RWPE2 (cell line): ENCODE data around the gene GDI1.

Experiments
- ATAC-seq: fragments of 200-7000 bp; cut with Tn5 transposase; 3 replicates; pipeline ENCODE4 v1.9.1; 2021; ENCODE audit warnings: low read depth
- DNase-seq: peaks from one replicate; pipeline ENCODE4 v3.0.0-alpha.2; 2020; ENCODE audit warnings: low spot score
- H3K27ac ChIP-seq: fragments of 450-650 bp; 2 replicates; pipeline ENCODE4 v1.5.1; 2017; ENCODE audit warnings: mild to moderate bottlenecking; ENCODE audit not compliant: poor library complexity, severe bottlenecking
- H3K27me3 ChIP-seq: fragments of 250-450 bp; sonication (Bioruptor Pico); 2 replicates; pipeline ENCODE4 v1.5.1; 2021; ENCODE audit warnings: mild to moderate bottlenecking, moderate library complexity; ENCODE audit not compliant: insufficient read depth, poor library complexity, severe bottlenecking
- H3K36me3 ChIP-seq: fragments of 250-450 bp; sonication (Bioruptor Pico); 2 replicates; pipeline ENCODE4 v1.5.1; 2020; ENCODE audit warnings: low read depth, mild to moderate bottlenecking, moderate library complexity
- H3K4me1 ChIP-seq: fragments of 250-450 bp; sonication (Bioruptor Pico); 2 replicates; pipeline ENCODE4 v1.5.1; 2021; ENCODE audit warnings: mild to moderate bottlenecking, moderate library complexity; ENCODE audit not compliant: insufficient read depth, poor library complexity, severe bottlenecking
- H3K4me3 ChIP-seq: fragments of 250-450 bp; sonication (Bioruptor Pico); 2 replicates; pipeline ENCODE4 v1.5.1; 2021; ENCODE audit warnings: mild to moderate bottlenecking, moderate library complexity; ENCODE audit not compliant: severe bottlenecking
- H3K9me3 ChIP-seq: fragments of 250-450 bp; sonication (Bioruptor Pico); 2 replicates; pipeline ENCODE4 v1.5.1; 2021; ENCODE audit warnings: mild to moderate bottlenecking, moderate library complexity; ENCODE audit not compliant: severe bottlenecking
- CTCF ChIP-seq: fragments of 450-650 bp; IDR thresholded peaks from one replicate; pipeline ENCODE4 v1.5.1; 2017; ENCODE audit warnings: mild to moderate bottlenecking, moderate library complexity; ENCODE audit not compliant: poor library complexity, severe bottlenecking

GDI1 gene

DNA sequence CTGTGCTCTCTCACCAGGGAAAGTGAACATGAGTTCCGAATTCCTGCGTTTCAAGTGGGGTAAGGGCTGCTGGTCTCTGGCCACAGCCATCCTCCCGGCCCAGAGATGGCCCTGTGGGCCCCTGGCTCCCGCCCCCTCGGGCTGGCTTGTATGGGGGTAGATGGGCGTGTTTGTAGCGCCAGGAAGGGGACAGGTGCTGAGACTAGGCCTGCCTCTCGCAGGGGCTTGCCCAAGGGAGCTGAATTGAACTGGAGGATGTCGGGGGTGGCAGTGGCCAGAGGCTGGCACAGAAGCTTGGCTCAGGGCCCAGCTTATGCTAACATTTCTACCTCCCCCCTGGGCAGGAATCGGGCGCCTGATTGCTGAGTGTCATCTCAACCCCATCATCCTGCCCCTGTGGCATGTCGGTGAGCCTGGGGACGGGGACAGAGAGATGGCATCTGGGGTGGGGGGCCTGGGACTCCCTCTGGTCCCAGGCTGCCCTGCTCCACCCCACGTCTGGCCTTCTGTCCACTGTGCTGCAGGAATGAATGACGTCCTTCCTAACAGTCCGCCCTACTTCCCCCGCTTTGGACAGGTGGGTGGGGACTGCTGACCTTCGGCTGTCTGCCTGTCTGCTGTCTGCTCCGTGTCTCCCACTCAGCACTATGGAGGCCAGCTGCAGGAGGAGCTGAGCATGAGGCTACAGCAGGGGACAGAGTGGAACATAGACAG lies 17.1 kb upstream of the GDI1 start:
- no peaks in the 10 kb centered on the region for H3K9me3 ChIP-seq
- DNase-seq (no peak), ATAC-seq (no peak; the same call in 2 of the 3 replicates)
- no peaks in the 10 kb centered on the region for H3K36me3 ChIP-seq
- no peaks in the 10 kb centered on the region for H3K4me1 ChIP-seq
- H3K27ac ChIP-seq: no peak overlapping the region
- H3K27me3 ChIP-seq: no peaks in the 10 kb centered on the region
- no peak for TF ChIP-seq CTCF
- no peak overlapping the region for H3K4me3 ChIP-seq

GRCh38 chrX:154420402-154420756 lies 16.6 kb upstream of the GDI1 start:
- no peak overlapping the region for H3K27ac ChIP-seq
- TF ChIP-seq CTCF: no peak
- no peaks in the 10 kb centered on the region for H3K4me1 ChIP-seq
- ATAC-seq (no peak), DNase-seq (no peak)
- H3K9me3 ChIP-seq: no peaks in the 10 kb centered on the region
- H3K36me3 ChIP-seq: no peaks in the 10 kb centered on the region
- no peak overlapping the region for H3K4me3 ChIP-seq
- H3K27me3 ChIP-seq: no peaks in the 10 kb centered on the region

GRCh38 chrX:154426916-154427770 lies 9.8 kb upstream of the GDI1 start:
- H3K27ac ChIP-seq: no peak overlapping the region
- H3K4me1 ChIP-seq: no peaks in the 10 kb centered on the region
- H3K36me3 ChIP-seq: no peaks in the 10 kb centered on the region
- no peak for TF ChIP-seq CTCF
- no peaks in the 10 kb centered on the region for H3K27me3 ChIP-seq
- DNase-seq (no peak), ATAC-seq (no peak)
- no peaks in the 10 kb centered on the region for H3K9me3 ChIP-seq
- no peak overlapping the region for H3K4me3 ChIP-seq

- ATAC-seq (peak; percentile 100), DNase-seq (peak; percentile 89)
- Histone ChIP-seq H3K4me1 (no peaks in the 10 kb centered on the region), H3K9me3 (no peaks in the 10 kb centered on the region), H3K4me3 (peak within 1 kb of the TSS; percentile 68), H3K36me3 (no peaks in the 10 kb centered on the region), H3K27ac (peak within 1 kb of the TSS; percentile 24), H3K27me3 (no peaks in the 10 kb centered on the region)
- no peak for TF ChIP-seq CTCF
Measured at GRCh38 chrX:154428176-154429171, 8.5 kb upstream of the GDI1 start, which contains the start of gene ATP6AP1. Gene ATP6AP1, plus strand, starts transcription at chrX:154428677. Its CDS starts 16 bp downstream, at chrX:154428693.
